ENCODE data around the gene GOLGA2.

GRCh38 chr9:128242124-128242523 lies 33.7 kb downstream of the GOLGA2 start:
- TF ChIP-seq POLR2AphosphoS5 (IDR thresholded peaks at IDR 0.05) (no peak), CTCF (IDR thresholded peaks at IDR 0.05) (no peak), POLR2A (IDR thresholded peaks at IDR 0.05) (no peak)

Measured in upper lobe of left lung (tissue), 4 donors.